GM12878 (cell line): Measurements from ENCODE around the gene CEP89.

Experiments used
- BACH1 ChIP-seq: fragments of 450-650 bp; IDR thresholded peaks from 2 replicates; pipeline ENCODE4 v1.6.1; 2017; ENCODE audit warnings: mild to moderate bottlenecking, borderline replicate concordance
- CTCF ChIP-seq, 3 experiments: IDR thresholded peaks in 2 of 3; conservative IDR thresholded peaks in 1 of 3; 2 replicates each; pipeline ENCODE4 v1.5.1; 2011; ENCODE audit warnings: low read depth in 3 of 3, low read length in 3 of 3, mild to moderate bottlenecking in 3 of 3, control low read depth in 2 of 3, moderate library complexity in 2 of 3, inconsistent platforms in 1 of 3, mixed read lengths in 1 of 3; ENCODE audit not compliant: control insufficient read depth in 2 of 3, insufficient read depth in 1 of 3; ENCODE audit errors: extremely low read depth in 1 of 3
- EP300 ChIP-seq, 2 experiments: fragments of 150-350 bp in 1 of 2; IDR thresholded peaks; 2 replicates each; pipeline ENCODE4 v1.6.1; 2011 to 2012; ENCODE audit warnings: low read depth in 2 of 2, low read length in 2 of 2, borderline replicate concordance in 1 of 2, improper control_type of control experiment in 1 of 2, inconsistent platforms in 1 of 2; ENCODE audit not compliant: control insufficient read depth in 1 of 2
- EZH2 ChIP-seq: IDR thresholded peaks from 2 replicates; pipeline ENCODE4 v1.6.1; 2012; ENCODE audit warnings: low read depth, mild to moderate bottlenecking, control low read depth, inconsistent platforms, low read length, borderline replicate concordance; ENCODE audit not compliant: control insufficient read depth
- RBBP5 ChIP-seq: fragments of 200-600 bp; sonication (generic); conservative IDR thresholded peaks from 2 replicates; pipeline ENCODE4 v1.6.1; 2016
- REST ChIP-seq: IDR thresholded peaks from 2 replicates; pipeline ENCODE4 v1.6.1; 2012; ENCODE audit warnings: mild to moderate bottlenecking, low read depth, low read length
- SIN3A ChIP-seq: IDR thresholded peaks from 2 replicates; pipeline ENCODE4 v1.6.1; 2012; ENCODE audit warnings: low read depth, low read length, improper control_type of control experiment
- TBL1XR1 ChIP-seq: IDR thresholded peaks from 2 replicates; pipeline ENCODE4 v1.6.1; 2012; ENCODE audit warnings: low read depth, low read length, improper control_type of control experiment

- no peak for TF ChIP-seq REST
- TF ChIP-seq CTCF (IDR thresholded peaks at IDR 0.05 in 2 of 3, conservative IDR thresholded peaks at IDR 0.05 in 1 of 3; ENCODE audit: control insufficient read depth in 2 of 3, extremely low read depth in 1 of 3, insufficient read depth in 1 of 3, low read depth in 3 of 3, low read length in 3 of 3): no peak
- TF ChIP-seq EP300 (IDR thresholded peaks at IDR 0.05; ENCODE audit: borderline replicate concordance in 1 of 2, control insufficient read depth in 1 of 2, low read depth in 2 of 2, low read length in 2 of 2): no peak
- TF ChIP-seq EZH2: no peak
- TF ChIP-seq RBBP5: no peak
- TF ChIP-seq SIN3A: no peak
- TF ChIP-seq BACH1: no peak
- no peak for TF ChIP-seq TBL1XR1
Observed at GRCh38 chr19:32831611-32832010, 140.1 kb downstream of the CEP89 start.
